ENCODE measurements around the gene ATP2C2.

Gene ATP2C2

GRCh38 chr16:84453061-84453752 lies 84.9 kb downstream of the ATP2C2 start:
- no peak overlapping the region for H3K4me3 ChIP-seq (ENCODE audit: low read depth, low read length)
- H3K9ac ChIP-seq (ENCODE audit: low read length), result no peak overlapping the region
- no peak overlapping the region for H3K27ac ChIP-seq (ENCODE audit: low read depth, low read length)
- H3K36me3 ChIP-seq (ENCODE audit: control insufficient read depth, insufficient read depth, low read length), result no peaks in the 10 kb centered on the region
- H3K4me1 ChIP-seq (ENCODE audit: control insufficient read depth, insufficient read depth, low read length), result no peaks in the 10 kb centered on the region
- no peaks in the 10 kb centered on the region for H3K27me3 ChIP-seq (ENCODE audit: control insufficient read depth, insufficient read depth, low read length)
- no peaks in the 10 kb centered on the region for H3K9me3 ChIP-seq (ENCODE audit: control insufficient read depth, insufficient read depth, low read depth, low read length)

- Histone ChIP-seq H3K4me1 (ENCODE audit: control insufficient read depth, insufficient read depth, low read length) (no peaks in the 10 kb centered on the region), H3K9me3 (ENCODE audit: control insufficient read depth, insufficient read depth, low read depth, low read length) (no peaks in the 10 kb centered on the region), H3K4me3 (ENCODE audit: low read depth, low read length) (no peak overlapping the region), H3K27ac (ENCODE audit: low read depth, low read length) (no peak overlapping the region), H3K9ac (ENCODE audit: low read length) (no peak overlapping the region), H3K27me3 (ENCODE audit: control insufficient read depth, insufficient read depth, low read length) (no peaks in the 10 kb centered on the region), H3K36me3 (ENCODE audit: control insufficient read depth, insufficient read depth, low read length) (no peaks in the 10 kb centered on the region)
These were observed 86.3 kb downstream of the ATP2C2 start for GRCh38 chr16:84454611-84455010.

- H3K27me3 ChIP-seq (ENCODE audit: control insufficient read depth, insufficient read depth, low read length), result no peaks in the 10 kb centered on the region
- no peak overlapping the region for H3K4me3 ChIP-seq (ENCODE audit: low read depth, low read length)
These were observed 86.7 kb downstream of the ATP2C2 start for GRCh38 chr16:84455031-84455430.

GRCh38 chr16:84458606-84459532 lies 90.5 kb downstream of the ATP2C2 start:
- no peak overlapping the region for H3K4me3 ChIP-seq (ENCODE audit: low read depth, low read length)
- H3K27me3 ChIP-seq (ENCODE audit: control insufficient read depth, insufficient read depth, low read length), result no peaks in the 10 kb centered on the region
- no peaks in the 10 kb centered on the region for H3K4me1 ChIP-seq (ENCODE audit: control insufficient read depth, insufficient read depth, low read length)
- no peak overlapping the region for H3K9ac ChIP-seq (ENCODE audit: low read length)
- H3K27ac ChIP-seq (ENCODE audit: low read depth, low read length), result no peak overlapping the region
- H3K9me3 ChIP-seq (ENCODE audit: control insufficient read depth, insufficient read depth, low read depth, low read length), result no peaks in the 10 kb centered on the region
- H3K36me3 ChIP-seq (ENCODE audit: control insufficient read depth, insufficient read depth, low read length), result peaks cover 3% of the 10 kb centered on the region

More at GRCh38 chr16:84455031-84455430, 86.7 kb downstream of the ATP2C2 start:
- no peak overlapping the region for H3K9ac ChIP-seq (ENCODE audit: low read length)
- no peaks in the 10 kb centered on the region for H3K36me3 ChIP-seq (ENCODE audit: control insufficient read depth, insufficient read depth, low read length)
- no peak overlapping the region for H3K27ac ChIP-seq (ENCODE audit: low read depth, low read length)
- H3K4me1 ChIP-seq (ENCODE audit: control insufficient read depth, insufficient read depth, low read length), result no peaks in the 10 kb centered on the region
- no peaks in the 10 kb centered on the region for H3K9me3 ChIP-seq (ENCODE audit: control insufficient read depth, insufficient read depth, low read depth, low read length)

GRCh38 chr16:84459533-84459894 lies 91.2 kb downstream of the ATP2C2 start:
- H3K4me1 ChIP-seq (ENCODE audit: control insufficient read depth, insufficient read depth, low read length), result no peaks in the 10 kb centered on the region
- H3K27ac ChIP-seq (ENCODE audit: low read depth, low read length), result no peak overlapping the region
- no peaks in the 10 kb centered on the region for H3K27me3 ChIP-seq (ENCODE audit: control insufficient read depth, insufficient read depth, low read length)
- H3K9me3 ChIP-seq (ENCODE audit: control insufficient read depth, insufficient read depth, low read depth, low read length), result no peaks in the 10 kb centered on the region
- H3K4me3 ChIP-seq (ENCODE audit: low read depth, low read length), result no peak overlapping the region
- no peak overlapping the region for H3K9ac ChIP-seq (ENCODE audit: low read length)
- H3K36me3 ChIP-seq (ENCODE audit: control insufficient read depth, insufficient read depth, low read length), result peaks cover 3% of the 10 kb centered on the region

GRCh38 chr16:84459941-84460405 lies 91.6 kb downstream of the ATP2C2 start:
- H3K4me3 ChIP-seq (ENCODE audit: low read depth, low read length), result no peak overlapping the region
- H3K9ac ChIP-seq (ENCODE audit: low read length), result no peak overlapping the region
- no peaks in the 10 kb centered on the region for H3K9me3 ChIP-seq (ENCODE audit: control insufficient read depth, insufficient read depth, low read depth, low read length)
- H3K36me3 ChIP-seq (ENCODE audit: control insufficient read depth, insufficient read depth, low read length), result peaks cover 3% of the 10 kb centered on the region
- no peak overlapping the region for H3K27ac ChIP-seq (ENCODE audit: low read depth, low read length)
- H3K27me3 ChIP-seq (ENCODE audit: control insufficient read depth, insufficient read depth, low read length), result no peaks in the 10 kb centered on the region
- no peaks in the 10 kb centered on the region for H3K4me1 ChIP-seq (ENCODE audit: control insufficient read depth, insufficient read depth, low read length)

- Histone ChIP-seq H3K36me3 (ENCODE audit: control insufficient read depth, insufficient read depth, low read length) (peaks cover 3% of the 10 kb centered on the region), H3K4me1 (ENCODE audit: control insufficient read depth, insufficient read depth, low read length) (no peaks in the 10 kb centered on the region), H3K9me3 (ENCODE audit: control insufficient read depth, insufficient read depth, low read depth, low read length) (no peaks in the 10 kb centered on the region), H3K9ac (ENCODE audit: low read length) (no peak overlapping the region), H3K4me3 (ENCODE audit: low read depth, low read length) (no peak overlapping the region), H3K27me3 (ENCODE audit: control insufficient read depth, insufficient read depth, low read length) (no peaks in the 10 kb centered on the region), H3K27ac (ENCODE audit: low read depth, low read length) (no peak overlapping the region)
These were observed 92.2 kb downstream of the ATP2C2 start for GRCh38 chr16:84460406-84461028.

GRCh38 chr16:84461029-84461412 lies 92.7 kb downstream of the ATP2C2 start:
- no peak overlapping the region for H3K4me3 ChIP-seq (ENCODE audit: low read depth, low read length)
- H3K27me3 ChIP-seq (ENCODE audit: control insufficient read depth, insufficient read depth, low read length), result no peaks in the 10 kb centered on the region
- H3K9me3 ChIP-seq (ENCODE audit: control insufficient read depth, insufficient read depth, low read depth, low read length), result no peaks in the 10 kb centered on the region
- no peak overlapping the region for H3K27ac ChIP-seq (ENCODE audit: low read depth, low read length)
- H3K9ac ChIP-seq (ENCODE audit: low read length), result no peak overlapping the region
- H3K36me3 ChIP-seq (ENCODE audit: control insufficient read depth, insufficient read depth, low read length), result peaks cover 3% of the 10 kb centered on the region
- H3K4me1 ChIP-seq (ENCODE audit: control insufficient read depth, insufficient read depth, low read length), result no peaks in the 10 kb centered on the region

GRCh38 chr16:84461413-84462295 lies 93.3 kb downstream of the ATP2C2 start:
- Histone ChIP-seq H3K27me3 (ENCODE audit: control insufficient read depth, insufficient read depth, low read length) (no peaks in the 10 kb centered on the region), H3K4me1 (ENCODE audit: control insufficient read depth, insufficient read depth, low read length) (no peaks in the 10 kb centered on the region), H3K9me3 (ENCODE audit: control insufficient read depth, insufficient read depth, low read depth, low read length) (peaks cover 5% of the 10 kb centered on the region; the same call in 1 of the 2 replicates), H3K36me3 (ENCODE audit: control insufficient read depth, insufficient read depth, low read length) (peaks cover 5% of the 10 kb centered on the region), H3K9ac (ENCODE audit: low read length) (no peak overlapping the region), H3K4me3 (ENCODE audit: low read depth, low read length) (no peak overlapping the region), H3K27ac (ENCODE audit: low read depth, low read length) (no peak overlapping the region)
